H1 (cell line): ENCODE results near the gene PIGX.

Source experiments
- EP300 ChIP-seq, 2 experiments: IDR thresholded peaks; 1 replicate in 1 of 2; 2 replicates in 1 of 2; pipeline ENCODE4 v1.6.1; 2011 to 2012; ENCODE audit warnings: low read depth in 2 of 2, low read length in 2 of 2, mild to moderate bottlenecking in 2 of 2, borderline replicate concordance in 1 of 2, inconsistent platforms in 1 of 2, moderate library complexity in 1 of 2
- EZH2 ChIP-seq: fragments of 200-600 bp; sonication (generic); IDR thresholded peaks from 2 replicates; pipeline ENCODE4 v1.7.1; 2012; ENCODE audit warnings: low read depth, mild to moderate bottlenecking, moderate library complexity, low read length, inconsistent platforms; ENCODE audit not compliant: severe bottlenecking
- POLR2A ChIP-seq, 2 experiments: IDR thresholded peaks; 1 replicate in 1 of 2; 2 replicates in 1 of 2; pipeline ENCODE4 v1.6.1; 2011; ENCODE audit warnings: low read depth in 2 of 2, low read length in 2 of 2, mild to moderate bottlenecking in 2 of 2; ENCODE audit errors: control extremely low read depth in 1 of 2
- POLR2AphosphoS5 ChIP-seq: IDR thresholded peaks from 2 replicates; pipeline ENCODE4 v1.6.1; 2011; ENCODE audit warnings: low read depth, low read length
- RAD21 ChIP-seq, 2 experiments: IDR thresholded peaks in 1 of 2; conservative IDR thresholded peaks in 1 of 2; 2 replicates each; pipeline ENCODE4 v1.6.1; 2011; ENCODE audit warnings: low read depth in 2 of 2, low read length in 2 of 2, improper control_type of control experiment in 1 of 2, inconsistent platforms in 1 of 2, mild to moderate bottlenecking in 1 of 2, moderate library complexity in 1 of 2
- RFX5 ChIP-seq: IDR thresholded peaks from 2 replicates; pipeline ENCODE4 v1.6.1; 2011; ENCODE audit warnings: low read depth, low read length, improper control_type of control experiment, borderline replicate concordance
- RXRA ChIP-seq: IDR thresholded peaks from 2 replicates; pipeline ENCODE4 v1.6.1; 2011; ENCODE audit warnings: low read depth, mild to moderate bottlenecking, low read length, moderate library complexity; ENCODE audit not compliant: insufficient read depth
- SP1 ChIP-seq: IDR thresholded peaks from 2 replicates; pipeline ENCODE4 v1.6.1; 2011; ENCODE audit warnings: low read depth, low read length
- TCF12 ChIP-seq: IDR thresholded peaks from 2 replicates; pipeline ENCODE4 v1.6.1; 2011; ENCODE audit warnings: low read depth, mild to moderate bottlenecking, low read length
- TF ChIP-seq, protein P1 (sequence below), 3 experiments: IDR thresholded peaks; 1 replicate in 2 of 3; 2 replicates in 1 of 3; pipeline versions ENCODE4 v1.5.1 to v1.6.1; 2011; ENCODE audit warnings: low read length in 3 of 3, mild to moderate bottlenecking in 3 of 3, inconsistent platforms in 2 of 3, low read depth in 1 of 3, moderate library complexity in 1 of 3; ENCODE audit not compliant: insufficient read depth in 1 of 3; ENCODE audit errors: control extremely low read depth in 1 of 3
- TF ChIP-seq, protein P2 (sequence below): IDR thresholded peaks from 2 replicates; pipeline ENCODE4 v1.6.1; 2012; ENCODE audit warnings: inconsistent platforms
- TF ChIP-seq, protein P3 (sequence below): IDR thresholded peaks from 2 replicates; pipeline ENCODE4 v1.6.1; 2011; ENCODE audit warnings: low read depth, mild to moderate bottlenecking, low read length; ENCODE audit not compliant: insufficient read depth

DNA sequence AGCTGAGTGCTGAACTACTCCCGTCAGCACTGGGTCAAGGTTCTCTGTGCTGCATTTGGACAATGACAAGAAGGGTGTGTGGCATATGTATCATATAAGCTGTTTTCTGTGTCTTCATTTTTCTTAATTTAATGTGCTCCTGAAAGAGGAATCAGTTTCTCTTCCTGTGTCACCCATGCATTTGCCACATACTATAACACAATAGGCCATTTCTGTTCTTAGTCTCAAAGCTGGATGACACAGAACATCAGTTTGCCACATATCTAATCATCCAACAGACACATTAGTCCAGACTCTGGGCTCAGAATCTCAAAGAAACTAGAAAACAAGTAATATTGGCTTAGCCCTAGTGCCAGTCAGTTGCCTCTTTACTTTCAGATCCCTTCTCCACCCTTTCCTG lies 34.2 kb upstream of the PIGX start:
- TF ChIP-seq, protein P1, sequence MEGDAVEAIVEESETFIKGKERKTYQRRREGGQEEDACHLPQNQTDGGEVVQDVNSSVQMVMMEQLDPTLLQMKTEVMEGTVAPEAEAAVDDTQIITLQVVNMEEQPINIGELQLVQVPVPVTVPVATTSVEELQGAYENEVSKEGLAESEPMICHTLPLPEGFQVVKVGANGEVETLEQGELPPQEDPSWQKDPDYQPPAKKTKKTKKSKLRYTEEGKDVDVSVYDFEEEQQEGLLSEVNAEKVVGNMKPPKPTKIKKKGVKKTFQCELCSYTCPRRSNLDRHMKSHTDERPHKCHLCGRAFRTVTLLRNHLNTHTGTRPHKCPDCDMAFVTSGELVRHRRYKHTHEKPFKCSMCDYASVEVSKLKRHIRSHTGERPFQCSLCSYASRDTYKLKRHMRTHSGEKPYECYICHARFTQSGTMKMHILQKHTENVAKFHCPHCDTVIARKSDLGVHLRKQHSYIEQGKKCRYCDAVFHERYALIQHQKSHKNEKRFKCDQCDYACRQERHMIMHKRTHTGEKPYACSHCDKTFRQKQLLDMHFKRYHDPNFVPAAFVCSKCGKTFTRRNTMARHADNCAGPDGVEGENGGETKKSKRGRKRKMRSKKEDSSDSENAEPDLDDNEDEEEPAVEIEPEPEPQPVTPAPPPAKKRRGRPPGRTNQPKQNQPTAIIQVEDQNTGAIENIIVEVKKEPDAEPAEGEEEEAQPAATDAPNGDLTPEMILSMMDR (IDR thresholded peaks at IDR 0.05; ENCODE audit: control extremely low read depth in 1 of 3, insufficient read depth in 1 of 3, low read depth in 1 of 3, low read length in 3 of 3): no peak
- TF ChIP-seq, protein P2, sequence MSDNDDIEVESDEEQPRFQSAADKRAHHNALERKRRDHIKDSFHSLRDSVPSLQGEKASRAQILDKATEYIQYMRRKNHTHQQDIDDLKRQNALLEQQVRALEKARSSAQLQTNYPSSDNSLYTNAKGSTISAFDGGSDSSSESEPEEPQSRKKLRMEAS: no peak
- TF ChIP-seq, protein P3, sequence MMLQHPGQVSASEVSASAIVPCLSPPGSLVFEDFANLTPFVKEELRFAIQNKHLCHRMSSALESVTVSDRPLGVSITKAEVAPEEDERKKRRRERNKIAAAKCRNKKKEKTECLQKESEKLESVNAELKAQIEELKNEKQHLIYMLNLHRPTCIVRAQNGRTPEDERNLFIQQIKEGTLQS: no peak
- TF ChIP-seq EP300 (IDR thresholded peaks at IDR 0.05; ENCODE audit: borderline replicate concordance in 1 of 2, low read depth in 2 of 2, low read length in 2 of 2): no peak
- TF ChIP-seq TCF12: no peak
- TF ChIP-seq POLR2A (IDR thresholded peaks at IDR 0.05; ENCODE audit: control extremely low read depth in 1 of 2, low read depth in 2 of 2, low read length in 2 of 2): no peak
- no peak for TF ChIP-seq RFX5
- TF ChIP-seq SP1: no peak
- no peak for TF ChIP-seq EZH2
- TF ChIP-seq RXRA: no peak
- no peak for TF ChIP-seq RAD21 (IDR thresholded peaks at IDR 0.05 in 1 of 2, conservative IDR thresholded peaks at IDR 0.05 in 1 of 2; ENCODE audit: low read depth in 2 of 2, low read length in 2 of 2)
- no peak for TF ChIP-seq POLR2AphosphoS5
